CD14-positive monocyte (primary cell): ENCODE data around the gene C1orf216. TPM values are rescaled to one million over a fixed set of nuclear protein-coding genes. Genes with fewer than 3 reads are reported as not detected.

Experiments used
- DNase-seq, 3 donors: peaks; one replicate each; pipeline ENCODE4 v3.0.0-alpha.2; 2011 to 2022
- H2AFZ ChIP-seq: 2 replicates; pipeline ENCODE4 v1.6.0; 2012; ENCODE audit warnings: mild to moderate bottlenecking, low read depth, low read length, inconsistent platforms; ENCODE audit not compliant: insufficient read depth, poor library complexity, severe bottlenecking
- H3K27ac ChIP-seq, 2 donors: 1 replicate in 1 of 2; 2 replicates in 1 of 2; pipeline ENCODE4 v1.5.1; 2012 to 2013; ENCODE audit warnings: low read length in 2 of 2, control low read depth in 1 of 2, inconsistent platforms in 1 of 2, low read depth in 1 of 2, mild to moderate bottlenecking in 1 of 2
- H3K27me3 ChIP-seq, 2 donors: one replicate each; pipeline versions ENCODE4 v1.6.0 to v1.6.1; 2011 to 2013; ENCODE audit warnings: low read length in 2 of 2; ENCODE audit not compliant: control insufficient read depth in 2 of 2, insufficient read depth in 2 of 2
- H3K36me3 ChIP-seq, 2 donors: replicated peaks in 1 of 2; 1 replicate in 1 of 2; 2 replicates in 1 of 2; pipeline versions ENCODE4 v1.5.1 to v1.6.1; 2012 to 2013; ENCODE audit warnings: low read length in 2 of 2, control low read depth in 1 of 2, inconsistent platforms in 1 of 2, mild to moderate bottlenecking in 1 of 2; ENCODE audit not compliant: insufficient read depth in 2 of 2, control insufficient read depth in 1 of 2
- H3K4me1 ChIP-seq, 2 donors: 1 replicate in 1 of 2; 2 replicates in 1 of 2; pipeline versions ENCODE4 v1.5.1 to v1.6.1; 2012 to 2013; ENCODE audit warnings: low read length in 2 of 2, control low read depth in 1 of 2, inconsistent platforms in 1 of 2, mild to moderate bottlenecking in 1 of 2, moderate library complexity in 1 of 2; ENCODE audit not compliant: insufficient read depth in 2 of 2, control insufficient read depth in 1 of 2
- H3K4me2 ChIP-seq: replicated peaks from 2 replicates; pipeline ENCODE3; 2012; ENCODE audit warnings: low read length, moderate library complexity, mild to moderate bottlenecking; ENCODE audit not compliant: poor library complexity, severe bottlenecking; ENCODE audit errors: extremely low read depth
- H3K4me3 ChIP-seq, 3 experiments: fragments of 200-600 bp in 1 of 3; sonication (generic) in 1 of 3; replicated peaks in 1 of 3; 1 replicate in 2 of 3; 2 replicates in 1 of 3; pipeline ENCODE4 v1.5.1; 2011 to 2013; ENCODE audit warnings: low read length in 3 of 3, mild to moderate bottlenecking in 3 of 3, control low read depth in 2 of 3, low read depth in 2 of 3, inconsistent platforms in 1 of 3, moderate library complexity in 1 of 3
- H3K79me2 ChIP-seq: 2 replicates; pipeline ENCODE4 v1.6.0; 2012; ENCODE audit warnings: mild to moderate bottlenecking, control low read depth, inconsistent platforms, low read length, moderate library complexity; ENCODE audit not compliant: insufficient read depth
- H3K9ac ChIP-seq: 2 replicates; pipeline ENCODE4 v1.6.0; 2017; ENCODE audit warnings: low read length, mild to moderate bottlenecking; ENCODE audit not compliant: insufficient read depth, poor library complexity, severe bottlenecking
- H3K9me3 ChIP-seq, 2 donors: replicated peaks in 1 of 2; 1 replicate in 1 of 2; 2 replicates in 1 of 2; pipeline versions ENCODE4 v1.5.1 to v1.6.1; 2012 to 2013; ENCODE audit warnings: low read length in 2 of 2, control low read depth in 1 of 2; ENCODE audit not compliant: control insufficient read depth in 1 of 2, insufficient read depth in 1 of 2
- H4K20me1 ChIP-seq: 2 replicates; pipeline ENCODE4 v1.6.0; 2012; ENCODE audit warnings: mild to moderate bottlenecking, low read length, control low read depth, moderate library complexity; ENCODE audit not compliant: insufficient read depth
- H3K27ac Mint-ChIP-seq, 7 donors: one replicate each; pipeline ENCODE4 v1.8.0; 2020; ENCODE audit warnings: mild to moderate bottlenecking in 7 of 7, mixed read lengths in 7 of 7, moderate library complexity in 6 of 7, inconsistent platforms in 2 of 7
- H3K27me3 Mint-ChIP-seq, 3 donors: one replicate each; pipeline ENCODE4 v1.8.0; 2021 to 2022; ENCODE audit warnings: low read depth in 3 of 3, mild to moderate bottlenecking in 3 of 3, mixed read lengths in 3 of 3, moderate library complexity in 3 of 3, inconsistent platforms in 1 of 3
- H3K36me3 Mint-ChIP-seq, 2 donors: one replicate each; pipeline ENCODE4 v1.8.0; 2020; ENCODE audit warnings: mixed read lengths in 2 of 2, inconsistent platforms in 1 of 2, mild to moderate bottlenecking in 1 of 2
- H3K4me1 Mint-ChIP-seq: one replicate; pipeline ENCODE4 v1.8.0; 2020; ENCODE audit warnings: mild to moderate bottlenecking, mixed read lengths
- H3K4me3 Mint-ChIP-seq, 2 donors: one replicate each; pipeline ENCODE4 v1.8.0; 2020; ENCODE audit warnings: mild to moderate bottlenecking in 2 of 2, mixed read lengths in 2 of 2, moderate library complexity in 1 of 2
- H3K9me3 Mint-ChIP-seq, 7 donors: one replicate each; pipeline ENCODE4 v1.8.0; 2020 to 2022; ENCODE audit warnings: mixed read lengths in 7 of 7, mild to moderate bottlenecking in 6 of 7, moderate library complexity in 6 of 7, inconsistent platforms in 2 of 7
- CTCF ChIP-seq: fragments of 200-600 bp; IDR thresholded peaks from one replicate; pipeline ENCODE4 v1.8.0; 2022; ENCODE audit warnings: antibody characterized with exemption, mild to moderate bottlenecking
- WGBS: methylation state at CpG from one replicate; pipeline ENCODE4 v1.1.5; 2013; ENCODE audit warnings: missing lambda C conversion rate; ENCODE audit not compliant: insufficient coverage; 5-methylcytosine and 5-hydroxymethylcytosine counted together
- intact Hi-C, 2 donors: fragments of 100-400 bp; cut with micrococcal nuclease; formaldehyde crosslinking; loops; one replicate each; pipeline versions ENCODE4 v1.15.0 to v1.15.1; 2023
- polyA plus RNA-seq, 3 donors: library from polyadenylated mRNA; depleted of rRNA in 1 of 3; unstranded in 2 of 3; stranded (reverse) in 1 of 3; fragments of 300-500 nt in 2 of 3; fragments of >200 nt in 1 of 3; fragmentation: Illumina TruSeq in 2 of 3; gene quantifications; 1 replicate in 2 of 3; 2 replicates in 1 of 3; pipeline ENCODE4 v1.2.3, GENCODE V29; 2012 to 2021

The C1orf216 gene
- polyA plus RNA-seq, 3 donors, result 7.7 to 12.3 (median 8.9) TPM

GRCh38 chr1:35726450-35727433 lies 8.1 kb upstream of the C1orf216 start:
- no peaks in the 10 kb centered on the region for H3K79me2 ChIP-seq
- Mint-ChIP-seq H3K9me3 (no peaks in the 10 kb centered on the region), H3K27ac (peak overlapping the region in 1 of 7 donors; percentile 32), H3K36me3 (peaks cover 15 to 29% of the 10 kb centered on the region in 2 donors), H3K4me1 (peaks cover 6% of the 10 kb centered on the region), H3K27me3 (peaks cover 0 to 3% (median 2%) of the 10 kb centered on the region in 3 donors), H3K4me3 (no peak overlapping the region)
- H3K4me1 ChIP-seq, result no peaks in the 10 kb centered on the region
- no peaks in the 10 kb centered on the region for H3K9me3 ChIP-seq
- peak overlapping the region; percentile 24 for H2AFZ ChIP-seq
- no peaks in the 10 kb centered on the region for H4K20me1 ChIP-seq
- H3K27ac ChIP-seq, result no peak overlapping the region
- DNase-seq, result peak; percentile 36 to 56 (median 51)
- no peaks in the 10 kb centered on the region for H3K36me3 ChIP-seq
- WGBS, result 82% methylated on average over 5 of the region's 11 CpGs
- H3K9ac ChIP-seq, result no peak overlapping the region
- intact Hi-C loops, result loop anchor here in 1 of 2 donors (2.0 kb wide), 1 partner anchor 158 kb away; no protein-coding TSS in a partner anchor
- H3K4me2 ChIP-seq, result no peak overlapping the region
- H3K4me3 ChIP-seq, result no peak overlapping the region
- no peaks in the 10 kb centered on the region for H3K27me3 ChIP-seq
- peak; percentile 91 for TF ChIP-seq CTCF

- H4K20me1 ChIP-seq, result no peaks in the 10 kb centered on the region
- 48% methylated on average over 6 of the region's 10 CpGs for WGBS
- H3K4me2 ChIP-seq, result no peak overlapping the region
- Mint-ChIP-seq H3K4me3 (no peak overlapping the region), H3K27me3 (peaks cover 0 to 2% (median 1%) of the 10 kb centered on the region in 3 donors), H3K36me3 (peaks cover 10 to 20% of the 10 kb centered on the region in 2 donors), H3K27ac (peak overlapping the region in 1 of 7 donors; percentile 25), H3K4me1 (peaks cover 6% of the 10 kb centered on the region), H3K9me3 (peaks cover 0 to 3% (median 0%) of the 10 kb centered on the region in 7 donors)
- peak in 1 of 3 donors; percentile 16 for DNase-seq
- H3K9me3 ChIP-seq, result no peaks in the 10 kb centered on the region
- H3K27ac ChIP-seq, result no peak overlapping the region
- no peak for TF ChIP-seq CTCF
- H3K27me3 ChIP-seq, result no peaks in the 10 kb centered on the region
- H3K36me3 ChIP-seq, result no peaks in the 10 kb centered on the region
- no peaks in the 10 kb centered on the region for H3K4me1 ChIP-seq
- H3K9ac ChIP-seq, result no peak overlapping the region
- no peak overlapping the region for H3K4me3 ChIP-seq
- intact Hi-C loops, result no loop called here
- H3K79me2 ChIP-seq, result no peaks in the 10 kb centered on the region
- H2AFZ ChIP-seq, result peak overlapping the region; percentile 37
Measured at GRCh38 chr1:35725596-35725995, 6.9 kb upstream of the C1orf216 start.
